Activated naive CD4-positive, alpha-beta T cell treated with anti-CD3 and anti-CD28 coated beads, Interleukin-2, amount 50 U/mL, for 24 hours (primary cell): Measurements from ENCODE around the gene KLHL22.
A peak's percentile ranks its signal among the peaks of the same experiment; 100 is the strongest.

Experiments used
- H3K27ac Mint-ChIP-seq: one replicate; pipeline ENCODE4 v1.8.0; 2021; ENCODE audit warnings: mild to moderate bottlenecking, mixed read lengths
- H3K27me3 Mint-ChIP-seq: one replicate; pipeline ENCODE4 v1.8.0; 2021; ENCODE audit warnings: mixed read lengths
- H3K36me3 Mint-ChIP-seq: one replicate; pipeline ENCODE4 v1.8.0; 2021; ENCODE audit warnings: mixed read lengths
- H3K4me1 Mint-ChIP-seq: one replicate; pipeline ENCODE4 v1.8.0; 2021; ENCODE audit warnings: mixed read lengths
- H3K4me3 Mint-ChIP-seq: one replicate; pipeline ENCODE4 v1.8.0; 2021; ENCODE audit warnings: mild to moderate bottlenecking, mixed read lengths
- H3K9me3 Mint-ChIP-seq: one replicate; pipeline ENCODE4 v1.8.0; 2021; ENCODE audit warnings: mixed read lengths

The KLHL22 gene

GRCh38 chr22:20407829-20408228 lies 87.8 kb downstream of the KLHL22 start:
- Mint-ChIP-seq H3K4me3 (no peak overlapping the region), H3K9me3 (no peaks in the 10 kb centered on the region), H3K4me1 (peaks cover 7% of the 10 kb centered on the region), H3K36me3 (peaks cover 12% of the 10 kb centered on the region), H3K27me3 (no peaks in the 10 kb centered on the region), H3K27ac (no peak overlapping the region)

DNA sequence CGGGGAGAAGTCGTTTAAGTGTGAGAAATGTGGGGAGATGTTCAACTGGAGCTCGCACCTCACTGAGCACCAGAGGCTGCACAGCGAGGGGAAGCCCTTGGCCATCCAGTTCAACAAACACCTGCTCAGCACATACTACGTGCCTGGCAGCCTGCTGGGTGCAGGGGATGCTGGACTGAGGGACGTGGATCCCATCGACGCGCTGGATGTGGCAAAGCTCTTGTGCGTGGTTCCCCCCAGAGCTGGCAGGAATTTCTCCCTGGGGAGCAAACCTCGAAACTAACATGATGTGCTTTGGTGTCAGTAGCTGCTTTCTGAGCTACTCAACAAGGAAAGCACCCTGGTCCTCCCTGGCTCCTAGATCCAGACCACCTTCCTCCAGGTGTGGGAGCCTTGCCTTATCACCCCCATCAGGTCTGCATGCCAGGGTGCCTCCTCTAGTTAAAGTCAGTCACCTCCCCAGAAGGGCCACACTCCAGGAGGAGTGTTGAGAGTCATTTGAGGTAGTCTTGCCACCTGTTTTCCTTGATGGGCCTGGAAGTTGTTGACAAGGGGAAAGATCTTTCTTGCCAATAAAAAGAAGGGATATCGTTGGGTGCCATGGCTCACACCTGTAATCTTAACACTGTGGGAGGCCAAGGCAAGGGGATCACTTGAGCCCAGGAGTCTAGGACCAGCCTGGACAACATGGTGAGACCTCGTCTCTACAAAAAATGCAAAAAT lies 88.7 kb downstream of the KLHL22 start:
- Mint-ChIP-seq H3K27me3 (no peaks in the 10 kb centered on the region), H3K4me3 (no peak overlapping the region), H3K36me3 (peaks cover 12% of the 10 kb centered on the region), H3K4me1 (peaks cover 7% of the 10 kb centered on the region), H3K27ac (peak overlapping the region; percentile 30), H3K9me3 (no peaks in the 10 kb centered on the region)

DNA sequence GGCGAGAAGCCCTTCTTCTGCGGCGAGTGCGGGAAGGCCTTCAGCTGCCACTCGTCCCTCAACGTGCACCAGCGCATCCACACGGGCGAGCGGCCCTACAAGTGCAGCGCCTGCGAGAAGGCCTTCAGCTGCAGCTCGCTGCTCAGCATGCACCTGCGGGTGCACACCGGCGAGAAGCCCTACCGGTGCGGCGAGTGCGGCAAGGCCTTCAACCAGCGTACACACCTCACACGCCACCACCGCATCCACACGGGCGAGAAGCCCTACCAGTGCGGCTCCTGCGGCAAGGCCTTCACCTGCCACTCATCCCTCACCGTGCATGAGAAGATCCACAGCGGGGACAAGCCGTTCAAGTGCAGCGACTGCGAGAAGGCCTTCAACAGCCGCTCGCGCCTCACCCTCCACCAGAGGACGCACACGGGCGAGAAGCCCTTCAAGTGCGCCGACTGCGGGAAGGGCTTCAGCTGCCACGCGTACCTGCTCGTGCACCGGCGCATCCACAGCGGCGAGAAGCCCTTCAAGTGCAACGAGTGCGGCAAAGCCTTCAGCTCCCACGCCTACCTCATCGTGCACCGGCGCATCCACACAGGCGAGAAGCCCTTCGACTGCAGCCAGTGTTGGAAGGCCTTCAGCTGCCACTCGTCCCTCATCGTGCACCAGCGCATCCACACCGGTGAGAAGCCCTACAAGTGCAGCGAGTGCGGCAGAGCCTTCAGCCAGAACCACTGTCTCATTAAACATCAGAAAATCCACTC lies 89.5 kb downstream of the KLHL22 start:
- H3K27me3 Mint-ChIP-seq: no peaks in the 10 kb centered on the region
- H3K9me3 Mint-ChIP-seq: no peaks in the 10 kb centered on the region
- H3K4me1 Mint-ChIP-seq: peaks cover 7% of the 10 kb centered on the region
- H3K36me3 Mint-ChIP-seq: peaks cover 12% of the 10 kb centered on the region
- no peak overlapping the region for H3K27ac Mint-ChIP-seq
- no peak overlapping the region for H3K4me3 Mint-ChIP-seq

DNA sequence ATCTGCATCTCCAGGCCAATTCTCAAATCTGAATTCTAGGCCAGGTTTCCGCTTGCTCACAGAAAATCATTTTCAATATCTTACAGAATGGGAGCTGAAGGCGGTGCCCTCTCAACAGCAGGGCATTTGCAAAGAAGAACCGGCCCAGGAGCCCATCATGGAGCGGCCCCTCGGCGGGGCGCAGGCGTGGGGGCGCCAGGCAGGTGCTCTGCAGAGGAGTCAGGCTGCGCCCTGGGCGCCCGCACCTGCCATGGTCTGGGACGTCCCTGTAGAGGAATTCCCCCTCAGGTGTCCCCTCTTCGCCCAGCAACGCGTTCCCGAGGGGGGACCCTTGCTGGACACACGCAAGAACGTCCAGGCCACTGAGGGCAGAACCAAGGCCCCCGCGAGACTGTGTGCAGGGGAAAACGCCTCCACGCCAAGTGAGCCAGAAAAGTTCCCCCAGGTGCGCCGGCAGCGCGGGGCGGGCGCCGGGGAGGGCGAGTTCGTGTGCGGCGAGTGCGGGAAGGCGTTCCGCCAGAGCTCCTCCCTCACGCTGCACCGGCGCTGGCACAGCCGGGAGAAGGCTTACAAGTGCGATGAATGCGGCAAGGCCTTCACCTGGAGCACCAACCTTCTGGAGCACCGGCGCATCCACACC lies 90.2 kb downstream of the KLHL22 start:
- no peak overlapping the region for H3K4me3 Mint-ChIP-seq
- peaks cover 12% of the 10 kb centered on the region for H3K36me3 Mint-ChIP-seq
- no peaks in the 10 kb centered on the region for H3K9me3 Mint-ChIP-seq
- H3K27ac Mint-ChIP-seq: no peak overlapping the region
- peaks cover 7% of the 10 kb centered on the region for H3K4me1 Mint-ChIP-seq
- no peaks in the 10 kb centered on the region for H3K27me3 Mint-ChIP-seq

DNA sequence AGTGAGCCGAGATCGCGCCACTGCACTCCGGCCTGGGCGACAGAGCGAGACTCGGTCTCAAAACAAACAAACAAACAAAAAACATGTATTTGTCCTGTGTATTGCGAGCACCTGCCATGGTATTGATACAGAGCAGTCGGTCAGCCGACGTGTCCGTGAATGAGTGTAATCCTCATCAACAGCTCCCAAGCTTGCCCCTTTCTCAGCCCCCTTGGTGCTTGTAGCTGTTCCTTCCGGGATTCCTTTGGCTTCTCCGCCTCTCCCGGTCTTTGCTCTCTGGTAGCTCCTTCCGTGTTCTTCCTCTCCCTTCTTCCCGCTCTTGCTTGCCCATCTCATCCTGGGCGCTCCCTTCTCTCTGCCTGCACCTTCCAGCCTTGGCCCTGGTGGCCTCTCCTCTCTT lies 90.7 kb downstream of the KLHL22 start:
- Mint-ChIP-seq H3K4me3 (no peak overlapping the region), H3K36me3 (peaks cover 12% of the 10 kb centered on the region), H3K27me3 (no peaks in the 10 kb centered on the region), H3K4me1 (peaks cover 8% of the 10 kb centered on the region), H3K27ac (no peak overlapping the region), H3K9me3 (no peaks in the 10 kb centered on the region)

GRCh38 chr22:20403779-20404140 lies 91.8 kb downstream of the KLHL22 start:
- H3K4me1 Mint-ChIP-seq: peaks cover 19% of the 10 kb centered on the region
- no peak overlapping the region for H3K27ac Mint-ChIP-seq
- H3K4me3 Mint-ChIP-seq: no peak overlapping the region
- no peaks in the 10 kb centered on the region for H3K9me3 Mint-ChIP-seq
- peaks cover 12% of the 10 kb centered on the region for H3K36me3 Mint-ChIP-seq
- no peaks in the 10 kb centered on the region for H3K27me3 Mint-ChIP-seq

- Mint-ChIP-seq H3K4me3 (no peak overlapping the region), H3K36me3 (peaks cover 12% of the 10 kb centered on the region), H3K27ac (peak overlapping the region; percentile 16), H3K9me3 (no peaks in the 10 kb centered on the region), H3K4me1 (peaks cover 22% of the 10 kb centered on the region), H3K27me3 (no peaks in the 10 kb centered on the region)
These were observed 92.4 kb downstream of the KLHL22 start for GRCh38 chr22:20402960-20403778.

DNA sequence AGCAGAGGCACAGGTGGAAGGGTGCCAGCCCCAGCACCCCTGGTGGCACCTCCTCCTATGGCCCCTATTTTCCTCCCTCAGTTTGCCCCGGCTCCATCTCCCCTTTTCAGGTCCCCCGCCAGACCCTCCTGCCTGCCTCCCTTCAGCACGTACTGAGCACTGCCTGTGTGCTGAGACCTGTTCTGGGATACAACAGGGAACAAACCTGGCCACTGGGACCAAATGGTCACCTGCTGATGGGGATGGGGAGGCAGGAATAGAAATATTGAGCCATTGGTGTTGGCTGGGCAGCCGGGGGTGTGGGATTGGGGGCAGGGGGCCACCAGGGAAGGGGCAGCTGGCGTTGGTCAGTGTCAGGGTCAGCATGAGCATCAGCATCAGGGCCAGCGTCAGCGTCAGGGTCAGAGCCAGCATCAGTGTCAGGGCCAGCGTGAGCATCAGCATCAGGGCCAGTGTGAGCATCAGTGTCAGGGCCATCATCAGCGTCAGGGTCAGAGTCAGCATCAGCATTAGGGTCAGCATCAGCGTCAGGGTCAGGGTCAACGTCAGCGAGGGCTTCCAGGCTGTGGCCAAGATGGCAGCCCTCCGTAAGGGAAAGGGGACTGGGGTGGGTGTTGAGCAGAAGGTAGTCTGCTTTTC lies 94.1 kb downstream of the KLHL22 start:
- Mint-ChIP-seq H3K36me3 (peaks cover 12% of the 10 kb centered on the region), H3K9me3 (no peaks in the 10 kb centered on the region), H3K27ac (no peak overlapping the region)

GRCh38 chr22:20400606-20401375 lies 94.8 kb downstream of the KLHL22 start:
- peaks cover 10% of the 10 kb centered on the region for H3K36me3 Mint-ChIP-seq
- H3K27me3 Mint-ChIP-seq: no peaks in the 10 kb centered on the region
- no peak overlapping the region for H3K4me3 Mint-ChIP-seq
- peaks cover 41% of the 10 kb centered on the region for H3K4me1 Mint-ChIP-seq
- H3K27ac Mint-ChIP-seq: no peak overlapping the region
- no peaks in the 10 kb centered on the region for H3K9me3 Mint-ChIP-seq

More for the DNA sequence above, 94.1 kb downstream of the KLHL22 start:
- Mint-ChIP-seq H3K4me3 (no peak overlapping the region), H3K4me1 (peaks cover 34% of the 10 kb centered on the region), H3K27me3 (no peaks in the 10 kb centered on the region)

DNA sequence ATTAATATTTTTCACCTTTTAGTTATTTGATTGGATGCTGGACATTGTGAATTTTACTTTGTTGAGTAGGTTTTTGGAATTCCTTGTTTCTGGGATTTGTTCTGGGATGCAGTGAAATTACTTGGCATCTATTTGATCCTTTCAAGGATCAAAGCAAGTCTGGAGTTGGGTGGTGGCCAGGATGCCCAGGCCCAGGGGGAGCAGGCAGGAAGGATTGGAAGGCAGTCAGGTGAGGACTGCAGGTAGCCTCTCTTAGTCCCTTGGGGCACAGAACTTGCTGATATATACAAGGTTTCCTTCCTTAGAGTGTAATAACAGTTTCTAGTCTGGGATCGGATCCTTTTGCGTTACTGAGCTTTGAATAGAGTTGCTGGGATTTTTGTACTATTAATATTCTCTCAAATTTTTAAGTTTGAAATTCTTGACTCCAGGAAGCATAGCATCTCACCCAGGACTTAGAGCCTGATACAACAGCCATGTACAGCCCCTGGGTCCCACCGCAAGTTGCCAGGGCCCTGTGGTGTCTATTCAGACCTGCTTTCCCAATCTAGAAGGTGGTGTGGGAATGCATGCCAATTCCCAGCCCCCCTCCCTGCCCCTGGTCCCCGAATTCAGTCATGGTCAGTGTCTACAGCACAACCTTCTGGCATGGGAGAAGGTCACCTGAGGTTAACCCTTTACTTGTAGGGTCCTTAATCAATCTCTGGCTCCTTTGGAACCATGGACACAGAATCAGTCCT lies 95.6 kb downstream of the KLHL22 start:
- peaks cover 49% of the 10 kb centered on the region for H3K4me1 Mint-ChIP-seq
- H3K9me3 Mint-ChIP-seq: no peaks in the 10 kb centered on the region
- H3K27me3 Mint-ChIP-seq: no peaks in the 10 kb centered on the region
- H3K4me3 Mint-ChIP-seq: no peak overlapping the region
- peaks cover 9% of the 10 kb centered on the region for H3K36me3 Mint-ChIP-seq
- H3K27ac Mint-ChIP-seq: no peak overlapping the region

- Mint-ChIP-seq H3K36me3 (peaks cover 7% of the 10 kb centered on the region), H3K27me3 (no peaks in the 10 kb centered on the region), H3K4me1 (peaks cover 56% of the 10 kb centered on the region), H3K9me3 (no peaks in the 10 kb centered on the region), H3K4me3 (no peak overlapping the region), H3K27ac (no peak overlapping the region)
These were observed 97.2 kb downstream of the KLHL22 start for GRCh38 chr22:20398420-20398819.

GRCh38 chr22:20397498-20397897 lies 98.1 kb downstream of the KLHL22 start:
- Mint-ChIP-seq H3K4me3 (no peak overlapping the region), H3K27ac (no peak overlapping the region), H3K9me3 (no peaks in the 10 kb centered on the region), H3K4me1 (peaks cover 52% of the 10 kb centered on the region), H3K36me3 (peaks cover 3% of the 10 kb centered on the region), H3K27me3 (no peaks in the 10 kb centered on the region)

DNA sequence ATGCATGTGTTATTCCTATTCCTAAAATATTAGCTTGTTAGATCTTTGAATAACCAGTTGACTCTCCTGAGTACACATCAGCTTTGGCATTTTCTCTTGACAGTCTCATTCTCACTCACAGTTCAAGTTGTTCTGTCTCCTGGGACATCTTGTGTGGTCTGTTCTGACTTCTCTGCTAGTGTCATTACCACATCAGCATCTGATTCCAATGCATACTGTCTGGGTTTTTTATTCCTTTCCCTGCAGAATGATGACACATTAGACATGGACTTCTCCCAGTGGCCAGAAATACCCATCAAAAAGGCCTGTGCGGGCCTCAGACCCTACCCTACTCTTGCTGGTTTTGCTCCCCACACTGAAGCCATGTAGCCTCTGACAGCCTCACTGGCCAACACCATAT lies 99.0 kb downstream of the KLHL22 start:
- H3K4me3 Mint-ChIP-seq: peak overlapping the region; percentile 1

GRCh38 chr22:20395907-20396287 lies 99.7 kb downstream of the KLHL22 start:
- Mint-ChIP-seq H3K9me3 (no peaks in the 10 kb centered on the region), H3K27me3 (no peaks in the 10 kb centered on the region), H3K27ac (no peak overlapping the region), H3K4me3 (peak overlapping the region; percentile 37), H3K4me1 (peaks cover 52% of the 10 kb centered on the region), H3K36me3 (peaks cover 3% of the 10 kb centered on the region)

More for the DNA sequence above, 99.0 kb downstream of the KLHL22 start:
- Mint-ChIP-seq H3K36me3 (peaks cover 3% of the 10 kb centered on the region), H3K27ac (no peak overlapping the region), H3K27me3 (no peaks in the 10 kb centered on the region), H3K9me3 (no peaks in the 10 kb centered on the region), H3K4me1 (peaks cover 52% of the 10 kb centered on the region)
